Pancreas (tissue), 10 donors: ENCODE results near the gene OSBPL10. TPM values are rescaled to one million over a fixed set of nuclear protein-coding genes. Genes with fewer than 3 reads are reported as not detected.

Source experiments
- ATAC-seq, 4 donors: fragments of 200-7000 bp; cut with Tn5 transposase; one replicate each; pipeline versions ENCODE4 v1.8.0 to v1.9.1; 2020; ENCODE audit warnings: mild to moderate bottlenecking in 4 of 4, moderate library complexity in 4 of 4
- DNase-seq, 6 donors: peaks; one replicate each; pipeline ENCODE4 v3.0.0-alpha.2; 2020
- FAIRE-seq: peaks from 2 replicates; lab custom pipeline; 2012; peaks lifted over from hg19 to GRCh38; lab: Jason Lieb, UNC
- H3K27ac ChIP-seq, 4 donors: fragments of 200-600 bp; sonication (generic); 1 replicate in 3 of 4; 2 replicates in 1 of 4; pipeline versions ENCODE4 v1.5.0 to v1.8.0; 2020
- H3K27me3 ChIP-seq, 4 donors: fragments of 200-600 bp; one replicate each; pipeline ENCODE4 v1.8.0; 2021
- H3K36me3 ChIP-seq, 3 donors: fragments of 200-600 bp; sonication (generic) in 1 of 3; one replicate each; pipeline versions ENCODE4 v1.5.0 to v1.8.0; 2020 to 2021
- H3K4me1 ChIP-seq, 3 donors: fragments of 200-600 bp; one replicate each; pipeline ENCODE4 v1.8.0; 2021
- H3K4me3 ChIP-seq, 4 donors: fragments of 200-600 bp; sonication (generic) in 2 of 4; one replicate each; pipeline versions ENCODE4 v1.5.0 to v1.8.0; 2020 to 2021
- H3K9me3 ChIP-seq, 4 donors: fragments of 200-600 bp; one replicate each; pipeline ENCODE4 v1.8.0; 2021
- CTCF ChIP-seq, 4 donors: fragments of 200-600 bp; sonication (generic) in 3 of 4; IDR thresholded peaks; one replicate each; pipeline versions ENCODE4 v1.5.0 to v1.8.0; 2021; ENCODE audit warnings: antibody characterized with exemption in 4 of 4
- WGBS, 2 donors: extraction: QIAGEN DNeasy Blood & Tissue Kit; methylation state at CpG; one replicate each; pipeline ENCODE4 v1.1.7; 2013; 5-methylcytosine and 5-hydroxymethylcytosine counted together
- intact Hi-C, 3 donors: fragments of 100-400 bp; cut with DNase I; formaldehyde crosslinking; loops; one replicate each; pipeline versions ENCODE4 v1.11.1 to v1.14.2; 2022
- polyA plus RNA-seq, 2 donors: library from polyadenylated mRNA; stranded (reverse); fragments of 200-250 nt; gene quantifications; one replicate each; pipeline ENCODE4 v1.2.3, GENCODE V29; 2013
- total RNA-seq, 6 donors: library from RNA; stranded (reverse); fragmentation: NEBNext Ultra II Directional in 4 of 6; extraction: Animal tissue kit (Norgen Biotek cat#: 25700) in 4 of 6; gene quantifications; one replicate each; pipeline versions ENCODE4 v1.2.1 to v1.2.4, GENCODE V29; 2021 to 2023
- donor health status: healthy with polysubstance abuse.
- donor health status: DM: no; HTN: no; CAD: no; lungs with moderate emphysema.
- donor health status: DM: no; HTN: no; CAD: no.
- donor health status: control.
- donor health status: control.
- donor health status: Bipolar disorder and iron deficiency.
- donor health status: DM: yes; HTN: yes; CAD: no.
- donor health status: DM: no; HTN: no; CAD: no.
- donor health status: DM: no; HTN: no; CAD: no.
- donor health status: DM: yes; HTN: yes; CAD: no.

Gene OSBPL10
- total and polyA plus RNA-seq, 8 donors = 0.57 to 4.0 (median 2.2) TPM

- intact Hi-C loops = no loop called here
- Histone ChIP-seq H3K9me3 (no peaks in the 10 kb centered on the region), H3K36me3 (peaks cover 0 to 20% (median 6%) of the 10 kb centered on the region in 3 donors), H3K4me1 (no peaks in the 10 kb centered on the region), H3K27me3 (no peaks in the 10 kb centered on the region), H3K4me3 (no peak overlapping the region), H3K27ac (no peak overlapping the region)
- DNase-seq (no peak), FAIRE-seq (no peak), ATAC-seq (no peak)
- 82 to 93% methylated on average over 4 of the region's 4 CpGs for WGBS, 2 donors
- no peak for TF ChIP-seq CTCF (IDR thresholded peaks at IDR 0.05)
Measured at GRCh38 chr3:31622636-31623288, 358.3 kb downstream of the OSBPL10 start.

DNA sequence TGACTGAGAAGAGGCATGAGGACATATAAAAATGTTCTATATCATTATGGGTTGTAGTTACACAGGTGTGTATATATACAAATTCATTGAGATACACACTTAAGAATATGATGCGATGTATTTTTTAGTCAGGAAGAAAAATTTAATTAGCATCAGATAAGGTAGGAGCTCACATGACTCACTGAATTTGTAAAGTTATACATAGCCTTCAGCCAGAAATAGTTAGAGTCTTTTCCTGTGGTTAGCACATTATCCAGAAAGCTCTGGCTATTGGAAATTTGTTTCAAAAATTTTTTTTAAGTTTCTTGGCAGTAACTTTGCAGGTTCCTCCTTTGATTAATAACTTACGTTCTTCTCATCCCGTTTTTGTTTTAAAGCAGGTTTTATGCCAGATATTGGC lies 359.7 kb downstream of the OSBPL10 start:
- peaks cover 0 to 14% (median 6%) of the 10 kb centered on the region in 3 donors for H3K36me3 ChIP-seq
- no peaks in the 10 kb centered on the region for H3K27me3 ChIP-seq
- H3K27ac ChIP-seq = no peak overlapping the region
- FAIRE-seq (no peak), DNase-seq (no peak), ATAC-seq (no peak)
- H3K4me3 ChIP-seq = no peak overlapping the region
- H3K4me1 ChIP-seq = no peaks in the 10 kb centered on the region
- no peaks in the 10 kb centered on the region for H3K9me3 ChIP-seq
- WGBS, 2 donors = 86 to 89% methylated on average over 3 of the region's 3 CpGs
- intact Hi-C loops = no loop called here
- no peak for TF ChIP-seq CTCF (IDR thresholded peaks at IDR 0.05)

- Histone ChIP-seq H3K4me3 (no peak overlapping the region), H3K27me3 (no peaks in the 10 kb centered on the region), H3K4me1 (no peaks in the 10 kb centered on the region), H3K36me3 (peaks cover 0 to 14% (median 6%) of the 10 kb centered on the region in 3 donors), H3K27ac (no peak overlapping the region), H3K9me3 (no peaks in the 10 kb centered on the region)
- TF ChIP-seq CTCF (IDR thresholded peaks at IDR 0.05) = no peak
- intact Hi-C loops = no loop called here
- 84 to 97% methylated on average over 1 of the region's 1 CpG for WGBS, 2 donors
- no peak for FAIRE-seq
- no peak for ATAC-seq
- no peak for DNase-seq
Measured at GRCh38 chr3:31620656-31621055, 360.4 kb downstream of the OSBPL10 start.

GRCh38 chr3:31616711-31617110 lies 364.4 kb downstream of the OSBPL10 start:
- intact Hi-C loops = no loop called here
- no peaks in the 10 kb centered on the region for H3K27me3 ChIP-seq
- ATAC-seq (no peak), DNase-seq (no peak), FAIRE-seq (no peak)
- no peak overlapping the region for H3K4me3 ChIP-seq
- WGBS, 2 donors = 78 to 92% methylated on average over 2 of the region's 2 CpGs
- TF ChIP-seq CTCF (IDR thresholded peaks at IDR 0.05) = no peak
- H3K4me1 ChIP-seq = peaks cover 3 to 22% (median 4%) of the 10 kb centered on the region in 3 donors
- no peaks in the 10 kb centered on the region for H3K36me3 ChIP-seq
- no peaks in the 10 kb centered on the region for H3K9me3 ChIP-seq
- H3K27ac ChIP-seq = no peak overlapping the region
